ENCODE measurements around the gene PPP6C. TPM values are rescaled to one million over a fixed set of nuclear protein-coding genes. Genes with fewer than 3 reads are reported as not detected.
"Not testable (repeated sequence)": the region's sequence is repeated elsewhere in the genome, so short reads cannot be mapped to it uniquely, and the experiment has no call there.

Gene PPP6C
- total and polyA plus RNA-seq, 2 donors (not counting 3 experiments of a cell fraction or from before 2014, with no cell fraction given), result 19.3 to 42.6 TPM

DNA sequence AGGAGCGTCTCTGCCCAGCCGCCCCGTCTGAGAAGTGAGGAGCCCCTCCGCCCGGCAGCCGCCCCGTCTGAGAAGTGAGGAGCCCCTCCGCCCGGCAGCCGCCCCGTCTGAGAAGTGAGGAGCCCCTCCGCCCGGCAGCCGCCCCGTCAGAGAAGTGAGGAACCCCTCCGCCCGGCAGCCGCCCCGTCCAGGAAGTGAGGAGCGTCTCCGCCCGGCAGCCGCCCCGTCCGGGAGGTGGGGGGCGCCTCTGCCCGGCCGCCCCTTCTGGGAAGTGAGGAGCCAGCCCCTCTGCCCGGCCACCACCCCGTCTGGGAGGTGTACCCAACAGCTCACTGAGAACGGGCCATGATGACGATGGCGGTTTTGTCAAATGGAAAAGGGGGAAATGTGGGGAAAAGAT, 81.1 kb downstream of the PPP6C start:
- H3K36me3 ChIP-seq (ENCODE audit: control insufficient read depth in 2 of 2, extremely low read depth in 1 of 2, insufficient read depth in 2 of 2, low read length in 2 of 2); intact Hi-C loops (cut with micrococcal nuclease); H3K27ac ChIP-seq (ENCODE audit: insufficient read depth, low read depth, low read length); H3K4me1 ChIP-seq (ENCODE audit: control insufficient read depth, extremely low read depth, insufficient read depth, low read length); H3K4me3 ChIP-seq (replicated peaks in 1 of 3; ENCODE audit: insufficient read depth in 1 of 3, low read depth in 1 of 3, low read length in 3 of 3); BruUV-seq (replicated peaks); dilution Hi-C loops (cut with MboI; ENCODE audit: extremely low pct_ligation_motif_present, low sequenced_read_pairs); H3K9me3 ChIP-seq (replicated peaks; ENCODE audit: control insufficient read depth, insufficient read depth, low read length); H3K79me2 ChIP-seq (ENCODE audit: control insufficient read depth, insufficient read depth, low read length); DNase-seq (ENCODE audit: low read depth, low spot score); H3K9ac ChIP-seq (replicated peaks; ENCODE audit: extremely low read depth, insufficient read depth, low read length); H3K9me1 ChIP-seq (replicated peaks; ENCODE audit: control insufficient read depth, extremely low read depth, insufficient read depth, low read length); H3K4me2 ChIP-seq (ENCODE audit: insufficient read depth, low read length); H4K20me1 ChIP-seq (replicated peaks; ENCODE audit: control insufficient read depth, extremely low read depth, insufficient read depth, low read length); H2AFZ ChIP-seq (ENCODE audit: low read depth, low read length); FAIRE-seq; H3K27me3 ChIP-seq (ENCODE audit: control insufficient read depth in 2 of 2, insufficient read depth in 2 of 2, low read length in 2 of 2); CTCF ChIA-PET: not testable (repeated sequence)
- POLR2A ChIA-PET, result interaction anchor here (0.6 kb wide), 1 partner anchor 28 kb away, joined by 5 read pairs; no protein-coding TSS in a partner anchor

DNA sequence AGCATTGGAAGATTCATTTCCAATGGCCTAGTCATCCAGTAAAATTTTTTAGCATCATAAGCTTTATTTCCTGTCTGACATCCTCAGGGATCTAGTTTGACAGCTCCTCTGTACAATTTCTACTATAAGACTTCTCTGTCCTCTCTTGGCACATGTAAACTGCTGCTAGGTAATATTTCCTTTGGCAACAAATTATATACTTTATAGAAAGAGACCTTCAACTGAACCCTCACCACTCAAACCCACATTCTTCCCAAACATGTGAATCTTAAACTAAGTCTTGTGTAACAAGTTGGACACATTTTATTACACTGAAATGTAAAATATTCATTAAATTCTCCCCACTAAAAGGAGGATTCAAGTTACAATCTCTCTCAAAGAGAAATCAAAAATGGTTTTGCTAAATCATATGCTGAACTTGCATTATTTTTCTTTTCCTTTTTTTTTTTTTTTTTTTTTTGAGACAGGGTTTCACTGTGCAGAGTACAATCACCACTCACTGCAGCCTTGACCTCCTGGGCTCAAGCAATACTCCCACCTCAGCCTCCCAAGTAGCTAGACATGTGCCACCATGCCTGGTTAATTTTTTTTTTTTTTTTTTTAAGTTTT, 83.2 kb downstream of the PPP6C start:
- DNase-seq (ENCODE audit: low read depth, low spot score) (peak; percentile 9), FAIRE-seq (no peak)
- H3K9me1 ChIP-seq (replicated peaks; ENCODE audit: control insufficient read depth, extremely low read depth, insufficient read depth, low read length), result no peaks in the 10 kb centered on the region
- intact Hi-C loops (cut with micrococcal nuclease) (no loop called here), dilution Hi-C loops (cut with MboI; ENCODE audit: extremely low pct_ligation_motif_present, low sequenced_read_pairs) (no loop called here)
- ChIA-PET POLR2A (no interaction called here), CTCF (interaction anchor here (0.6 kb wide), 2 partner anchors 20 to 150 kb away, joined by 3 read pairs; no protein-coding TSS in a partner anchor)
- no peak overlapping the region for H3K9ac ChIP-seq (replicated peaks; ENCODE audit: extremely low read depth, insufficient read depth, low read length)
- no peak overlapping the region for H2AFZ ChIP-seq (ENCODE audit: low read depth, low read length)
- no TSS peak for BruUV-seq (replicated peaks)
- no peaks in the 10 kb centered on the region for H3K27me3 ChIP-seq (ENCODE audit: control insufficient read depth in 2 of 2, insufficient read depth in 2 of 2, low read length in 2 of 2)
- H3K9me3 ChIP-seq (replicated peaks; ENCODE audit: control insufficient read depth, insufficient read depth, low read length), result no peaks in the 10 kb centered on the region
- no peak overlapping the region for H3K4me3 ChIP-seq (replicated peaks in 1 of 3; ENCODE audit: insufficient read depth in 1 of 3, low read depth in 1 of 3, low read length in 3 of 3)
- no peaks in the 10 kb centered on the region for H3K4me1 ChIP-seq (ENCODE audit: control insufficient read depth, extremely low read depth, insufficient read depth, low read length)
- no peak for TF ChIP-seq GATA2 (IDR thresholded peaks at IDR 0.05; ENCODE audit: insufficient read depth, insufficient read length, low read depth, low read length)
- TF ChIP-seq EZH2 (IDR thresholded peaks at IDR 0.05; ENCODE audit: borderline replicate concordance, low read depth, low read length, severe bottlenecking), result no peak
- no peak for TF ChIP-seq FOS (IDR thresholded peaks at IDR 0.05; ENCODE audit: borderline replicate concordance, insufficient read depth, low read length)
- no peaks in the 10 kb centered on the region for H4K20me1 ChIP-seq (replicated peaks; ENCODE audit: control insufficient read depth, extremely low read depth, insufficient read depth, low read length)
- no peak overlapping the region for H3K4me2 ChIP-seq (ENCODE audit: insufficient read depth, low read length)
- H3K79me2 ChIP-seq (ENCODE audit: control insufficient read depth, insufficient read depth, low read length), result no peaks in the 10 kb centered on the region
- no peaks in the 10 kb centered on the region for H3K36me3 ChIP-seq (ENCODE audit: control insufficient read depth in 2 of 2, extremely low read depth in 1 of 2, insufficient read depth in 2 of 2, low read length in 2 of 2)
- no peak overlapping the region for H3K27ac ChIP-seq (ENCODE audit: insufficient read depth, low read depth, low read length)
